Kidney (tissue), 14 donors: Measurements from ENCODE around the gene STYXL1. TPM values are rescaled to one million over a fixed set of nuclear protein-coding genes. Genes with fewer than 3 reads are reported as not detected.

Experiments used
- DNase-seq, 5 donors: peaks; one replicate each; pipeline ENCODE4 v3.0.0-alpha.2; 2013 to 2020
- FAIRE-seq: peaks from 2 replicates; lab custom pipeline; 2012; peaks lifted over from hg19 to GRCh38; lab: Jason Lieb, UNC
- H3K27ac ChIP-seq, 2 donors: one replicate each; pipeline ENCODE4 v1.7.0; 2013; ENCODE audit warnings: low read depth in 2 of 2, low read length in 2 of 2, inconsistent platforms in 1 of 2
- H3K27me3 ChIP-seq: one replicate; pipeline ENCODE4 v1.7.1; 2013; ENCODE audit warnings: low read length, inconsistent platforms; ENCODE audit not compliant: control insufficient read depth, insufficient read depth
- H3K36me3 ChIP-seq, 3 donors: one replicate each; pipeline versions ENCODE4 v1.7.0 to v1.7.1; 2013; ENCODE audit warnings: low read length in 3 of 3, control low read depth in 1 of 3, inconsistent platforms in 1 of 3; ENCODE audit not compliant: insufficient read depth in 3 of 3, control insufficient read depth in 2 of 3
- H3K4me1 ChIP-seq, 3 donors: one replicate each; pipeline versions ENCODE4 v1.7.0 to v1.7.1; 2013; ENCODE audit warnings: low read length in 3 of 3, inconsistent platforms in 1 of 3, low read depth in 1 of 3; ENCODE audit not compliant: control insufficient read depth in 2 of 3, insufficient read depth in 2 of 3
- H3K4me3 ChIP-seq, 3 donors: one replicate each; pipeline versions ENCODE4 v1.7.0 to v1.8.1; 2013; ENCODE audit warnings: low read length in 3 of 3, control low read depth in 1 of 3, inconsistent platforms in 1 of 3
- H3K9ac ChIP-seq, 3 donors: one replicate each; pipeline versions ENCODE4 v1.7.0 to v1.7.1; 2013; ENCODE audit warnings: low read length in 3 of 3, control low read depth in 1 of 3, inconsistent platforms in 1 of 3
- H3K9me3 ChIP-seq, 3 donors: one replicate each; pipeline versions ENCODE4 v1.7.0 to v1.7.1; 2013; ENCODE audit warnings: low read length in 3 of 3, control low read depth in 1 of 3, inconsistent platforms in 1 of 3; ENCODE audit not compliant: control insufficient read depth in 2 of 3, insufficient read depth in 1 of 3
- intact Hi-C: fragments of 100-400 bp; cut with DNase I; formaldehyde crosslinking; loops from one replicate; pipeline ENCODE4 v1.11.1; 2022
- polyA plus RNA-seq: library from polyadenylated mRNA; stranded (reverse); fragments of 350-450 nt; fragmentation: Illumina TruSeq; extraction: RNeasy Lipid Tissue Mini Kit (QIAGEN cat#74804); gene quantifications from one replicate; pipeline ENCODE4 v1.2.3, GENCODE V29; 2014; ENCODE audit warnings: low read depth, low replicate concordance; ENCODE audit not compliant: insufficient read depth
- total RNA-seq: library from RNA; stranded (reverse); fragmentation: NEBNext Ultra II Directional; extraction: Animal tissue kit (Norgen Biotek cat#: 25700); gene quantifications from one replicate; pipeline ENCODE4 v1.2.1, GENCODE V29; 2021
- TF ChIP-seq, protein P1 (sequence below): IDR thresholded peaks from 3 replicates; pipeline ENCODE4 v1.5.1; 2012; ENCODE audit warnings: mild to moderate bottlenecking, moderate library complexity, borderline replicate concordance; ENCODE audit not compliant: insufficient read depth; ENCODE audit errors: extremely low read depth
- donor health status: control.
- donor health status: control.
- donor health status: control.
- donor health status: control.
- donor health status: control.
- donor health status: DM: yes; HTN: yes; CAD: no.
- donor health status: Normal renal cell carcinoma (clear cell type).

STYXL1 gene
- total and polyA plus RNA-seq, 2 donors from 2014 or later = 29.9 to 55.5 TPM

DNA sequence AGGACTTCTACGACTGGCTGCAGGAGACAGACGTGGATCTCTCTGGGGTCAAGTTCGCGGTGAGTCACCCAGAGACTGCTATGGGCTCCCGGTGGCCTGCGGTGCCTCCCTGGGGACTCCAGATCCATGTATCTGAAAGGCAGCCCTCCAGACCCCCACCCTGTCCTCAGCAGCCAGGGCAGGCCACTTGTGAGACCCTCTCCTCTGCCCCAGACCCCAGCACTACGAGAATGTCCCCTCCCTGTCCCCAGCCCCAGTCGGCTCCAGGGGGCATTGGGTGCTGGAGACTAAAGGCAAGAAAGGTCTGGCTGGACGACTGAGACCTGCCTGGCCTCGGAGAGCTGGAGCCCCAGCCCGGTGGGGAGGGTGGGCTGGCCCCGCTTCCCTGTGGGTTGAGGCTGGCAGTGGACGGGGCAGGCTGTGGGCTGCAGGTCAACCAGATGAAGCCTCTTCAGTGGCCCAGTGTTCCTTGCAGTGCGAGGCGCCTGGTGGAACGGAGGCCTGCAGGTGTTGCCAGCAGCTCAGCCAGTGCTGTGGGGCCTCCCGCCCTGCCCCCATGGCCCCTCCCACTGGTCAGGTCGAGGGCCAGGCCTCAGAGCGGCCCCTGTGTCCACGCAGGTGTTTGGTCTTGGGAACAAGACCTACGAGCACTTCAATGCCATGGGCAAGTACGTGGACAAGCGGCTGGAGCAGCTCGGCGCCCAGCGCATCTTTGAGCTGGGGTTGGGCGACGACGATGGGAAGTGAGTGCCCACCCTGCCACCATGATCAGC is 67.2 kb downstream of the STYXL1 start:
- Histone ChIP-seq H3K27ac (no peak overlapping the region), H3K27me3 (no peaks in the 10 kb centered on the region), H3K4me1 (peaks cover 0 to 6% (median 0%) of the 10 kb centered on the region in 3 donors), H3K4me3 (no peak overlapping the region), H3K9me3 (no peaks in the 10 kb centered on the region), H3K9ac (no peak overlapping the region), H3K36me3 (peaks cover 0 to 16% (median 3%) of the 10 kb centered on the region in 3 donors)
- no peak for DNase-seq
- intact Hi-C loops = no loop called here
- no peak for FAIRE-seq
- TF ChIP-seq, protein P1, sequence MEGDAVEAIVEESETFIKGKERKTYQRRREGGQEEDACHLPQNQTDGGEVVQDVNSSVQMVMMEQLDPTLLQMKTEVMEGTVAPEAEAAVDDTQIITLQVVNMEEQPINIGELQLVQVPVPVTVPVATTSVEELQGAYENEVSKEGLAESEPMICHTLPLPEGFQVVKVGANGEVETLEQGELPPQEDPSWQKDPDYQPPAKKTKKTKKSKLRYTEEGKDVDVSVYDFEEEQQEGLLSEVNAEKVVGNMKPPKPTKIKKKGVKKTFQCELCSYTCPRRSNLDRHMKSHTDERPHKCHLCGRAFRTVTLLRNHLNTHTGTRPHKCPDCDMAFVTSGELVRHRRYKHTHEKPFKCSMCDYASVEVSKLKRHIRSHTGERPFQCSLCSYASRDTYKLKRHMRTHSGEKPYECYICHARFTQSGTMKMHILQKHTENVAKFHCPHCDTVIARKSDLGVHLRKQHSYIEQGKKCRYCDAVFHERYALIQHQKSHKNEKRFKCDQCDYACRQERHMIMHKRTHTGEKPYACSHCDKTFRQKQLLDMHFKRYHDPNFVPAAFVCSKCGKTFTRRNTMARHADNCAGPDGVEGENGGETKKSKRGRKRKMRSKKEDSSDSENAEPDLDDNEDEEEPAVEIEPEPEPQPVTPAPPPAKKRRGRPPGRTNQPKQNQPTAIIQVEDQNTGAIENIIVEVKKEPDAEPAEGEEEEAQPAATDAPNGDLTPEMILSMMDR = no peak

DNA sequence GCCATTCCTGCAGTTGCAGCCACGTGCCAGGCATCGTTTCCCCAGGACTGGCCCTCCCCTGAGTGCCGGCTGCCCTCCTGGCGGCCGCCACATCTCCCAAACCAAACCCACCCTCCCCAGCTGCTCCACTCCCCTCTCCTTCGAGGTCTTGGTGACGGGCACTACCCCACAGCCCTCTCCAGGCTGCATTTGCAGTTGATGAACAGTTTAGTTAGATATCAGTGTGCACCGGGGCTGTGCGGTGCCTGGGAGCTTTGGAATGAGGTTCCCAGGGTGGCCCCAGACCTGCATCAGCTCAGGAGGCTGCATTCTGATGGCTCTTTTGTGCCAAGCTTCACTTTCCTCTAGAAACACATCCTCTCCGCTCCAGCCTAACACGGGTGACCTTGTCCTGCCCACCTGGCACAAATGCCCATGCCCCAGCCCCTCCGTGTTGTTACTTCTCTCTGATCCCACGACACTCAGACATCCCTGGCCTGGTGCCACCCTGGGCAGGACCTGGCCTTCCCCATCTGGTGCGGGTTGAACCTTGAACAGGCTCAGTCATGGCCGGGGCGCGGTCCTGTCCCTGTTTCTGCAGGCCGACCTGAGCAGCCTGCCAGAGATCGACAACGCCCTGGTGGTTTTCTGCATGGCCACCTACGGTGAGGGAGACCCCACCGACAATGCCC is 67.9 kb downstream of the STYXL1 start:
- H3K27ac ChIP-seq = no peak overlapping the region

DNA sequence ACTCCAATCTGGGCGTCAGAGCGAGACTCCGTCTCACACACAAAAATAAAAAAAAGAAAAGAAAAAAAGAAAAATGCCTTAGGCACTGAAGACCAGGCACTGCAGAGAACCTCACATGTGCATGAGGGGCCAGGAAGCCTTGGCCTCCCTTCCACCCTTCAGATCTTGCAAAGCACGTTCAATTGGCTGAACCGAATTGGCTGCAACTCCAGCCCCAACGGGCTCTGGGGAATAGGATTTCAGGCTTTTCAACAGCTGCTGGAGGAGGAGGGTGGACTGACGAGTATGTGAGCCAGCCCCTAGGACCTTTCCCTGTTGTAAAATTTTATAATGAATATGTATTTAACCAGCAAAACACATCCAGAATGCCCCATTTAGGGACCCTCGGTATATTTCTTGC is 70.1 kb downstream of the STYXL1 start:
- H3K4me3 ChIP-seq = no peak overlapping the region
- FAIRE-seq (no peak), DNase-seq (peak in 2 of 5 donors; percentile 76 to 82)
- H3K27me3 ChIP-seq = no peaks in the 10 kb centered on the region
- no peaks in the 10 kb centered on the region for H3K9me3 ChIP-seq
- intact Hi-C loops = no loop called here
- no peak overlapping the region for H3K27ac ChIP-seq
- H3K36me3 ChIP-seq = peaks cover 2 to 21% (median 4%) of the 10 kb centered on the region in 3 donors
- peaks cover 0 to 6% (median 0%) of the 10 kb centered on the region in 3 donors for H3K4me1 ChIP-seq
- no peak overlapping the region for H3K9ac ChIP-seq
- TF ChIP-seq, protein P1 = no peak

More for the DNA sequence above, 67.9 kb downstream of the STYXL1 start:
- peaks cover 0 to 16% (median 3%) of the 10 kb centered on the region in 3 donors for H3K36me3 ChIP-seq
- FAIRE-seq (no peak), DNase-seq (peak in 1 of 5 donors; percentile 82)
- intact Hi-C loops = no loop called here
- H3K4me1 ChIP-seq = peaks cover 0 to 6% (median 0%) of the 10 kb centered on the region in 3 donors
- TF ChIP-seq, protein P1 = no peak
- H3K27me3 ChIP-seq = no peaks in the 10 kb centered on the region
- no peak overlapping the region for H3K4me3 ChIP-seq
- no peaks in the 10 kb centered on the region for H3K9me3 ChIP-seq
- no peak overlapping the region for H3K9ac ChIP-seq
